A549 (cell line): Measurements from ENCODE around the gene SLC25A10. TPM values are rescaled to one million over a fixed set of nuclear protein-coding genes. Genes with fewer than 3 reads are reported as not detected.
A peak's percentile ranks its signal among the peaks of the same experiment; 100 is the strongest.

Experiments used
- ATOH8 ChIP-seq: fragments of 250-450 bp; sonication (Bioruptor Pico); IDR thresholded peaks from 2 replicates; pipeline ENCODE4 v1.5.0; 2020; ENCODE audit warnings: low read depth, mild to moderate bottlenecking, moderate library complexity
- BCL3 ChIP-seq: fragments of >200 bp; sonication (Bioruptor Twin); formaldehyde crosslinking; IDR thresholded peaks from 3 replicates; pipeline ENCODE4 v1.6.1; 2016
- CBX2 ChIP-seq: fragments of 200-600 bp; sonication (generic); IDR thresholded peaks from 2 replicates; pipeline ENCODE4 v1.6.1; 2016; ENCODE audit warnings: low read depth, mild to moderate bottlenecking, borderline replicate concordance
- CBX8 ChIP-seq: fragments of 200-600 bp; sonication (generic); IDR thresholded peaks from 2 replicates; pipeline ENCODE4 v1.6.1; 2016
- CEBPB ChIP-seq, 2 experiments: fragments of >200 bp in 1 of 2; sonication (Bioruptor Twin) in 1 of 2; formaldehyde crosslinking in 1 of 2; IDR thresholded peaks; 2 replicates each; pipeline ENCODE4 v1.6.1; 2012 to 2016
- EHF ChIP-seq: fragments of 250-450 bp; sonication (Bioruptor Pico); IDR thresholded peaks from 2 replicates; pipeline ENCODE4 v1.5.0; 2020; ENCODE audit warnings: mild to moderate bottlenecking
- ELK1 ChIP-seq: fragments of 150-350 bp; IDR thresholded peaks from 2 replicates; pipeline ENCODE4 v1.6.1; 2014; ENCODE audit warnings: low read depth, mild to moderate bottlenecking, low read length
- EP300 ChIP-seq, 2 experiments: fragments of >200 bp; sonication (Bioruptor Twin); formaldehyde crosslinking; IDR thresholded peaks; 2 replicates in 1 of 2; 3 replicates in 1 of 2; pipeline ENCODE4 v1.6.1; 2016 to 2017
- ESRRA ChIP-seq: fragments of 150-350 bp; IDR thresholded peaks from 2 replicates; pipeline ENCODE4 v1.6.1; 2014; ENCODE audit warnings: mild to moderate bottlenecking, low read length, borderline replicate concordance
- FOSB ChIP-seq: fragments of 250-450 bp; sonication (Bioruptor Pico); IDR thresholded peaks from 2 replicates; pipeline ENCODE4 v1.5.0; 2020; ENCODE audit warnings: mild to moderate bottlenecking, moderate library complexity
- FOSL2 ChIP-seq, 2 experiments: fragments of 450-650 bp in 1 of 2; fragments of >200 bp in 1 of 2; sonication (Bioruptor Twin) in 1 of 2; formaldehyde crosslinking; IDR thresholded peaks; 2 replicates each; pipeline versions ENCODE4 v1.5.0 to v1.6.1; 2016 to 2020; ENCODE audit warnings: mild to moderate bottlenecking in 1 of 2, moderate library complexity in 1 of 2
- HOXA7 ChIP-seq: fragments of 250-450 bp; sonication (Bioruptor Pico); IDR thresholded peaks from 2 replicates; pipeline ENCODE4 v1.5.0; 2020; ENCODE audit warnings: mild to moderate bottlenecking, moderate library complexity
- HOXB13 ChIP-seq: fragments of 250-450 bp; sonication (Bioruptor Pico); IDR thresholded peaks from 2 replicates; pipeline ENCODE4 v1.5.0; 2020; ENCODE audit warnings: low read depth, mild to moderate bottlenecking, moderate library complexity
- JUNB ChIP-seq: fragments of >200 bp; sonication (Bioruptor Twin); formaldehyde crosslinking; IDR thresholded peaks from 2 replicates; pipeline ENCODE4 v1.6.1; 2016
- KDM1A ChIP-seq: fragments of 200-600 bp; sonication (generic); IDR thresholded peaks from 2 replicates; pipeline ENCODE4 v1.6.1; 2016; ENCODE audit warnings: low read depth, mild to moderate bottlenecking
- MAZ ChIP-seq: fragments of 150-350 bp; IDR thresholded peaks from 2 replicates; pipeline ENCODE4 v1.6.1; 2014; ENCODE audit warnings: antibody characterized with exemption, low read depth, low read length, borderline replicate concordance
- MYC ChIP-seq: IDR thresholded peaks from 2 replicates; pipeline ENCODE4 v1.6.1; 2012; ENCODE audit warnings: mild to moderate bottlenecking, inconsistent platforms, low read length, improper control_type of control experiment, borderline replicate concordance
- NPAS2 ChIP-seq: fragments of 250-450 bp; sonication (Bioruptor Pico); IDR thresholded peaks from 2 replicates; pipeline ENCODE4 v1.8.0; 2022; ENCODE audit warnings: mild to moderate bottlenecking, moderate library complexity, borderline replicate concordance
- PHF8 ChIP-seq: fragments of 200-600 bp; sonication (generic); IDR thresholded peaks from 2 replicates; pipeline ENCODE4 v1.6.1; 2016; ENCODE audit warnings: low read depth, mild to moderate bottlenecking, antibody characterized with exemption, moderate library complexity, borderline replicate concordance
- POLR2A ChIP-seq: IDR thresholded peaks from 2 replicates; pipeline ENCODE4 v1.6.1; 2012; ENCODE audit warnings: mild to moderate bottlenecking, low read length
- RAD21 ChIP-seq, 2 experiments: fragments of >200 bp in 1 of 2; sonication (Bioruptor Twin) in 1 of 2; formaldehyde crosslinking in 1 of 2; IDR thresholded peaks in 1 of 2; conservative IDR thresholded peaks in 1 of 2; 2 replicates in 1 of 2; 3 replicates in 1 of 2; pipeline ENCODE4 v1.6.1; 2012 to 2018; ENCODE audit warnings: inconsistent platforms in 1 of 2
- RFX5 ChIP-seq: fragments of 450-650 bp; IDR thresholded peaks from 2 replicates; pipeline ENCODE4 v1.7.1; 2014; ENCODE audit warnings: antibody characterized with exemption, mild to moderate bottlenecking, moderate library complexity
- SMC3 ChIP-seq: fragments of >200 bp; sonication (Bioruptor Twin); formaldehyde crosslinking; IDR thresholded peaks from 3 replicates; pipeline ENCODE4 v1.6.1; 2018; ENCODE audit warnings: inconsistent platforms
- TFCP2L1 ChIP-seq: fragments of 250-450 bp; sonication (Bioruptor Pico); IDR thresholded peaks from 2 replicates; pipeline ENCODE4 v1.5.0; 2021; ENCODE audit warnings: mild to moderate bottlenecking
- TP53 ChIP-seq: fragments of 250-450 bp; sonication (Bioruptor Pico); IDR thresholded peaks from 2 replicates; pipeline ENCODE4 v1.5.0; 2021; ENCODE audit warnings: mild to moderate bottlenecking, moderate library complexity
- USF2 ChIP-seq: fragments of 450-650 bp; IDR thresholded peaks from 2 replicates; pipeline ENCODE4 v1.6.1; 2014; ENCODE audit warnings: antibody characterized with exemption
- ZC3H11A ChIP-seq: fragments of 450-650 bp; IDR thresholded peaks from 2 replicates; pipeline ENCODE4 v1.6.1; 2014; ENCODE audit warnings: antibody characterized with exemption, mild to moderate bottlenecking
- ZFP36 ChIP-seq: fragments of 450-650 bp; IDR thresholded peaks from 2 replicates; pipeline ENCODE4 v1.6.1; 2014; ENCODE audit warnings: borderline replicate concordance; ENCODE audit not compliant: partially characterized antibody
- ZNF302 ChIP-seq: fragments of 250-450 bp; sonication (Bioruptor Pico); IDR thresholded peaks from 2 replicates; pipeline ENCODE4 v1.9.0; 2021; ENCODE audit warnings: inconsistent platforms, mild to moderate bottlenecking, moderate library complexity
- polyA plus RNA-seq, 4 experiments: library from polyadenylated mRNA; depleted of rRNA in 3 of 4; stranded (reverse); fragments of >200 nt; fragmentation: RNase III in 1 of 4; extraction: RNeasy Plus Mini Kit Qiagen cat#74134 plus additional on column Dnase treatment in 1 of 4; gene quantifications; 2 replicates in 3 of 4; 3 replicates in 1 of 4; pipeline ENCODE4 v1.2.3, GENCODE V29; 2011 to 2017
- TF ChIP-seq, protein P1 (sequence below): fragments of 200-600 bp; sonication (generic); IDR thresholded peaks from 2 replicates; pipeline ENCODE4 v1.6.1; 2016; ENCODE audit warnings: antibody characterized with exemption, mild to moderate bottlenecking, moderate library complexity
- TF ChIP-seq, protein P2 (sequence below): fragments of >200 bp; sonication (Bioruptor Twin); formaldehyde crosslinking; IDR thresholded peaks from 2 replicates; pipeline ENCODE4 v1.6.1; 2016
- TF ChIP-seq, protein P3 (sequence below): IDR thresholded peaks from 2 replicates; pipeline ENCODE4 v1.6.1; 2012
- TF ChIP-seq, protein P4 (sequence below): IDR thresholded peaks from 2 replicates; pipeline ENCODE4 v1.6.1; 2012

SLC25A10 gene
- polyA plus RNA-seq, 2 of the 4 experiments (the other 2 are of a cell fraction) = 20.0 to 47.0 TPM

- TF ChIP-seq ATOH8 (CRISPR knock-in tag) = no peak
- no peak for TF ChIP-seq CBX8
- TF ChIP-seq CEBPB (IDR thresholded peaks at IDR 0.05) = no peak
- no peak for TF ChIP-seq ZC3H11A
- TF ChIP-seq USF2 = no peak
- 0 out of 3 replicates have a peak, but pooled peaks have one; percentile 11 for TF ChIP-seq SMC3
- TF ChIP-seq FOSB (CRISPR knock-in tag) = no peak
- TF ChIP-seq RFX5 = no peak
- TF ChIP-seq, protein P1, sequence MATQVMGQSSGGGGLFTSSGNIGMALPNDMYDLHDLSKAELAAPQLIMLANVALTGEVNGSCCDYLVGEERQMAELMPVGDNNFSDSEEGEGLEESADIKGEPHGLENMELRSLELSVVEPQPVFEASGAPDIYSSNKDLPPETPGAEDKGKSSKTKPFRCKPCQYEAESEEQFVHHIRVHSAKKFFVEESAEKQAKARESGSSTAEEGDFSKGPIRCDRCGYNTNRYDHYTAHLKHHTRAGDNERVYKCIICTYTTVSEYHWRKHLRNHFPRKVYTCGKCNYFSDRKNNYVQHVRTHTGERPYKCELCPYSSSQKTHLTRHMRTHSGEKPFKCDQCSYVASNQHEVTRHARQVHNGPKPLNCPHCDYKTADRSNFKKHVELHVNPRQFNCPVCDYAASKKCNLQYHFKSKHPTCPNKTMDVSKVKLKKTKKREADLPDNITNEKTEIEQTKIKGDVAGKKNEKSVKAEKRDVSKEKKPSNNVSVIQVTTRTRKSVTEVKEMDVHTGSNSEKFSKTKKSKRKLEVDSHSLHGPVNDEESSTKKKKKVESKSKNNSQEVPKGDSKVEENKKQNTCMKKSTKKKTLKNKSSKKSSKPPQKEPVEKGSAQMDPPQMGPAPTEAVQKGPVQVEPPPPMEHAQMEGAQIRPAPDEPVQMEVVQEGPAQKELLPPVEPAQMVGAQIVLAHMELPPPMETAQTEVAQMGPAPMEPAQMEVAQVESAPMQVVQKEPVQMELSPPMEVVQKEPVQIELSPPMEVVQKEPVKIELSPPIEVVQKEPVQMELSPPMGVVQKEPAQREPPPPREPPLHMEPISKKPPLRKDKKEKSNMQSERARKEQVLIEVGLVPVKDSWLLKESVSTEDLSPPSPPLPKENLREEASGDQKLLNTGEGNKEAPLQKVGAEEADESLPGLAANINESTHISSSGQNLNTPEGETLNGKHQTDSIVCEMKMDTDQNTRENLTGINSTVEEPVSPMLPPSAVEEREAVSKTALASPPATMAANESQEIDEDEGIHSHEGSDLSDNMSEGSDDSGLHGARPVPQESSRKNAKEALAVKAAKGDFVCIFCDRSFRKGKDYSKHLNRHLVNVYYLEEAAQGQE = peak; percentile 83
- no peak for TF ChIP-seq NPAS2 (CRISPR knock-in tag)
- 0 out of 2 replicates have a peak, but pooled peaks have one; percentile 26 for TF ChIP-seq TFCP2L1
- TF ChIP-seq PHF8 = peak; percentile 82
- TF ChIP-seq JUNB = no peak
- no peak for TF ChIP-seq ZFP36
- no peak for TF ChIP-seq CBX2
- peak; percentile 91 for TF ChIP-seq POLR2A
- TF ChIP-seq RAD21 (conservative IDR thresholded peaks at IDR 0.05 in 1 of 2, IDR thresholded peaks at IDR 0.05 in 1 of 2) = no peak
- TF ChIP-seq, protein P2, sequence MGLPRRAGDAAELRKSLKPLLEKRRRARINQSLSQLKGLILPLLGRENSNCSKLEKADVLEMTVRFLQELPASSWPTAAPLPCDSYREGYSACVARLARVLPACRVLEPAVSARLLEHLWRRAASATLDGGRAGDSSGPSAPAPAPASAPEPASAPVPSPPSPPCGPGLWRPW = no peak
- TF ChIP-seq ESRRA = peak; percentile 30; the same call in 1 of the 2 replicates
- no peak for TF ChIP-seq KDM1A
- peak; percentile 51; the same call in 2 of the 3 replicates for TF ChIP-seq BCL3
- no peak for TF ChIP-seq ELK1
- no peak for TF ChIP-seq ZNF302 (CRISPR knock-in tag)
- no peak; a peak in 1 of 5 replicates for TF ChIP-seq EP300 (IDR thresholded peaks at IDR 0.05)
- no peak for TF ChIP-seq FOSL2 (IDR thresholded peaks at IDR 0.05)
- no peak; the same call in 1 of the 2 replicates for TF ChIP-seq FOSL2 (CRISPR knock-in tag; IDR thresholded peaks at IDR 0.05)
- TF ChIP-seq EHF (CRISPR knock-in tag) = no peak
- peak; percentile 78; the same call in 1 of the 2 replicates for TF ChIP-seq MYC
- TF ChIP-seq, protein P3, sequence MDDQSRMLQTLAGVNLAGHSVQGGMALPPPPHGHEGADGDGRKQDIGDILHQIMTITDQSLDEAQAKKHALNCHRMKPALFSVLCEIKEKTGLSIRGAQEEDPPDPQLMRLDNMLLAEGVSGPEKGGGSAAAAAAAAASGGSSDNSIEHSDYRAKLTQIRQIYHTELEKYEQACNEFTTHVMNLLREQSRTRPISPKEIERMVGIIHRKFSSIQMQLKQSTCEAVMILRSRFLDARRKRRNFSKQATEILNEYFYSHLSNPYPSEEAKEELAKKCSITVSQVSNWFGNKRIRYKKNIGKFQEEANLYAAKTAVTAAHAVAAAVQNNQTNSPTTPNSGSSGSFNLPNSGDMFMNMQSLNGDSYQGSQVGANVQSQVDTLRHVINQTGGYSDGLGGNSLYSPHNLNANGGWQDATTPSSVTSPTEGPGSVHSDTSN = peak; percentile 82
- no peak for TF ChIP-seq MAZ
- TF ChIP-seq, protein P4, sequence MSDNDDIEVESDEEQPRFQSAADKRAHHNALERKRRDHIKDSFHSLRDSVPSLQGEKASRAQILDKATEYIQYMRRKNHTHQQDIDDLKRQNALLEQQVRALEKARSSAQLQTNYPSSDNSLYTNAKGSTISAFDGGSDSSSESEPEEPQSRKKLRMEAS = peak; percentile 99
- TF ChIP-seq HOXA7 (CRISPR knock-in tag) = no peak
- TF ChIP-seq TP53 (CRISPR knock-in tag) = no peak
- no peak for TF ChIP-seq HOXB13
Observed at GRCh38 chr17:81702934-81703746, 8.9 kb upstream of the SLC25A10 start, which contains the start of gene MRPL12 (continued).
